ENCODE data around the gene REPIN1. TPM values are rescaled to one million over a fixed set of nuclear protein-coding genes. Genes with fewer than 3 reads are reported as not detected.

The REPIN1 gene
- total and polyA plus RNA-seq, 9 of the 15 experiments (the other 6 are each of a cell fraction or from before 2014, with no cell fraction given): 8.1 to 283 (median 94.3) TPM

DNA sequence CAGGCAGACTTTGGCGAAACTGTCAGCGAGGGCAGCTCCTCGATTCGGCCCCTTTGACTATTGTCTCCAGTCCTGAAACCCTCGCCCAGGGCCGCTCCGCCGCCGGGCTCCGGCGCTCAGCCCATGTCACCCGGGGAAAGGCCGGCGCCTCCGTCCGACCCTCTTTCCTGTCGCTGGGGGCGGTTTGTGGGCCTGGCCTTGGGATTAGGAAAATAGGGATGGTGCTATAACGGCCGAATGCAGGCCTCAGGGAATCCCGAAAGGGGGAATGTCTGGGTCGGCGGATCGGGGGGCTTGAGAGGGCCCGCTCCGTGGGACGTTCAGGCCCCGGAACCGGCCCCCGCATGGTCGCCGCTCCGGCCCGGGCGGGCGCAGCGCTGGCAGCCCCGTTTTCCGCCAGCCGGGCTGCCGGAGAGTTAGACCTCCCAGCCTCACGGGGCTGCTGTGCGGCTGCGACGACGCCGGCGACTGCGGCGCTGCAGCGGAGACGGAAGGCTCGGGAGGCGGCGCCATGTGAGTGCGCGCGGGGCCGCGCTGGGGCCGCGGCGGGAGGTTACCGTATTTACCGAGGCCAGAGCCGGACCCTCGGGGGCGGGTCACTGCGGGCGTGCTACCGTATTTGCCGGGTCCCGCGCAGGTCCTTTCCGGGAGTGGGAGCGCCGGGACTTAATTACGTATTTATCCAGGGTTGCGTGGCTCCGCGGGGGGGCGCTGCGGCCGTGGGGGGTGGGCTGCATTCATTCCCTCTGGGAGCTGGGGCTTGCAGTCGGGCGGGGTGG, 36.4 kb downstream of the REPIN1 start (continued):
- no peak; the same call in 1 of the 2 replicates for TF ChIP-seq C11orf30 (IDR thresholded peaks at IDR 0.05; ENCODE audit: low read depth)
- no peak for TF ChIP-seq NFE2L1 (tag; IDR thresholded peaks at IDR 0.05; ENCODE audit: borderline replicate concordance, low read depth)
- no peak for TF ChIP-seq ZFP91 (CRISPR knock-in tag; IDR thresholded peaks at IDR 0.05)
- no peak for TF ChIP-seq TFE3 (CRISPR knock-in tag; IDR thresholded peaks at IDR 0.05)
- TF ChIP-seq PTTG1 (tag; IDR thresholded peaks at IDR 0.05; ENCODE audit: low read depth): no peak
- TF ChIP-seq PHF21A (IDR thresholded peaks at IDR 0.05; ENCODE audit: borderline replicate concordance, low read depth): peak; percentile 88
- 0 out of 2 replicates have a peak, but pooled peaks have one; percentile 63 for TF ChIP-seq ZNF232 (CRISPR knock-in tag; IDR thresholded peaks at IDR 0.05)
- no peak for TF ChIP-seq CBX5 (IDR thresholded peaks at IDR 0.05; ENCODE audit: borderline replicate concordance, low read depth)
- TF ChIP-seq MEF2D (tag; conservative IDR thresholded peaks at IDR 0.05; ENCODE audit: low read depth): no peak
- TF ChIP-seq TARDBP (IDR thresholded peaks at IDR 0.05): peak; percentile 98
- TF ChIP-seq GATAD2A (IDR thresholded peaks at IDR 0.05): peak; percentile 92; the same call in 1 of the 2 replicates
- peak; percentile 84 for TF ChIP-seq MXI1 (IDR thresholded peaks at IDR 0.05; ENCODE audit: low read depth, low read length)
- peak; percentile 93 for TF ChIP-seq KDM5B (IDR thresholded peaks at IDR 0.05; ENCODE audit: insufficient replicate concordance, low read depth, low read length)
- TF ChIP-seq, protein P1, sequence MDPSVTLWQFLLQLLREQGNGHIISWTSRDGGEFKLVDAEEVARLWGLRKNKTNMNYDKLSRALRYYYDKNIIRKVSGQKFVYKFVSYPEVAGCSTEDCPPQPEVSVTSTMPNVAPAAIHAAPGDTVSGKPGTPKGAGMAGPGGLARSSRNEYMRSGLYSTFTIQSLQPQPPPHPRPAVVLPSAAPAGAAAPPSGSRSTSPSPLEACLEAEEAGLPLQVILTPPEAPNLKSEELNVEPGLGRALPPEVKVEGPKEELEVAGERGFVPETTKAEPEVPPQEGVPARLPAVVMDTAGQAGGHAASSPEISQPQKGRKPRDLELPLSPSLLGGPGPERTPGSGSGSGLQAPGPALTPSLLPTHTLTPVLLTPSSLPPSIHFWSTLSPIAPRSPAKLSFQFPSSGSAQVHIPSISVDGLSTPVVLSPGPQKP (CRISPR knock-in tag; IDR thresholded peaks at IDR 0.05): no peak
- TF ChIP-seq, protein P2, sequence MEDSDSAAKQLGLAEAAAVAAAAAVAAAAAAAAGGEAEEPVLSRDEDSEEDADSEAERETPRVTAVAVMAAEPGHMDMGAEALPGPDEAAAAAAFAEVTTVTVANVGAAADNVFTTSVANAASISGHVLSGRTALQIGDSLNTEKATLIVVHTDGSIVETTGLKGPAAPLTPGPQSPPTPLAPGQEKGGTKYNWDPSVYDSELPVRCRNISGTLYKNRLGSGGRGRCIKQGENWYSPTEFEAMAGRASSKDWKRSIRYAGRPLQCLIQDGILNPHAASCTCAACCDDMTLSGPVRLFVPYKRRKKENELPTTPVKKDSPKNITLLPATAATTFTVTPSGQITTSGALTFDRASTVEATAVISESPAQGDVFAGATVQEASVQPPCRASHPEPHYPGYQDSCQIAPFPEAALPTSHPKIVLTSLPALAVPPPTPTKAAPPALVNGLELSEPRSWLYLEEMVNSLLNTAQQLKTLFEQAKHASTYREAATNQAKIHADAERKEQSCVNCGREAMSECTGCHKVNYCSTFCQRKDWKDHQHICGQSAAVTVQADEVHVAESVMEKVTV (CRISPR knock-in tag; IDR thresholded peaks at IDR 0.05): no peak
- peak; percentile 55; the same call in 1 of the 2 replicates for TF ChIP-seq ZHX1 (conservative IDR thresholded peaks at IDR 0.05; ENCODE audit: low read length)

Data from K562 (cell line).